NCI-H1436 treated with DMSO at 0.1 percent for 48 hours (cell line): ENCODE data around the gene MTSS2.

Experiments
- DNase-seq: peaks from one replicate; lab custom pipeline; 2025; lab: John Stamatoyannopoulos, UW

The MTSS2 gene

GRCh38 chr16:70713824-70714223 lies 28.0 kb upstream of the MTSS2 start:
- DNase-seq: no peak

GRCh38 chr16:70713342-70713741 lies 27.5 kb upstream of the MTSS2 start:
- no peak for DNase-seq

DNA sequence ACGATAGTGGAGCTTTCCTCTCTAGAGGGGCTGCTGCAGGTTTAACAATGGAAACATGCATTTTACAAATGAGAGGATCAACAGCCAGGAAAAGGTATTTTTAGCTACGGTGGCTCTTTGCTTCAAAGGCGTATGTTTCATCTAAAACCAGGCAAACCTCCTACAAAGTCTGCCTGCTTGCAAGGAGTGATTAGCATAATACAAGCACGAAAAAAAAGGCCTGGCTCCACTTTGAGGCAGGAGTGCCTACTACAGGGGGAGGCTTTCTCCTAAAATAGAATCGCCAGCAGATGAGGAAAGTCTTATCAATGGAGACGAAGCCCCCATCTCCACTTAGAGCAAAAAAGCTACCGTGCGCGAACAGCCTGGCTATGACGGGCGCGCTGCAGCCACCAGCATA lies 27.1 kb upstream of the MTSS2 start:
- no peak for DNase-seq

GRCh38 chr16:70712359-70712758 lies 26.5 kb upstream of the MTSS2 start:
- DNase-seq: no peak

DNA sequence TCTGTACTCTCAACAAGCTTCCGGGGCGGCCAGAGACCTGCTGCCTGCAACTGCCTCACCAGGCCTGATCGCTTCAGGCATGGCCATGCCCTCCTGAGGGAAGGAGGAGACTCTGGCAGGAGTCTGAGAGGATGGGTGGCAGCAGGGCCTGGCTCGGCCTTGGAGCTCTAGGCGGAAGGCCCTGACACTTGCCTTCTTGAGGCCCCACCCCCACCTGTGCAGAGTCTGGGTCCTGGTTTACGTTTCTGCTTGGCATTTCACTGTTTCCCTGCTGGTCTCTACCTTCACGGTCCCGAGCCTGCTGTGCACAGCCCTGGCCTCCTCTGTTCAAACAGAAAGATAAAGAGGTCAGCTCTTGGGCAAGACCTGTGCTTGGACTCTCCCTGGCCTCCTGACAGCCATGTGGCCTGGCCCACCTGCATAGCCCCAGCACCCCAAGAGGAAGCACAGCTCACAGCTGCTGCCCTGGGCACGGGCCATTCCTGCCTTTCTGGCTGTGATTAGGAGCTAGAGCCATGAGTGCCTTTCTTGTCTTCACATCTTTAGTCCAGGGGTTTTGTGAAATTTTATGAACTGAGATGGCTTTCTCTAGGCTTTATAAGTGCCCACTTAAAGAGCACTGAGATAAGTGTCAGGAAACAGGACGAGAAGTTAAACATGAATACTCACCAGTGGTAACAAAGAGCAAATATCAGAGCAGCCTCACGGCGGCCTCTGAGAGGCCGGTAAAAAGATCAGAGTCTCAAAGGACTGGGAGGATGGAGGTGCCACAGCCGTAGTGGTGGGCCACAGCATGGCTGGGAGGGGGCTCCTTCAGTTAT lies 25.6 kb upstream of the MTSS2 start:
- no peak for DNase-seq

DNA sequence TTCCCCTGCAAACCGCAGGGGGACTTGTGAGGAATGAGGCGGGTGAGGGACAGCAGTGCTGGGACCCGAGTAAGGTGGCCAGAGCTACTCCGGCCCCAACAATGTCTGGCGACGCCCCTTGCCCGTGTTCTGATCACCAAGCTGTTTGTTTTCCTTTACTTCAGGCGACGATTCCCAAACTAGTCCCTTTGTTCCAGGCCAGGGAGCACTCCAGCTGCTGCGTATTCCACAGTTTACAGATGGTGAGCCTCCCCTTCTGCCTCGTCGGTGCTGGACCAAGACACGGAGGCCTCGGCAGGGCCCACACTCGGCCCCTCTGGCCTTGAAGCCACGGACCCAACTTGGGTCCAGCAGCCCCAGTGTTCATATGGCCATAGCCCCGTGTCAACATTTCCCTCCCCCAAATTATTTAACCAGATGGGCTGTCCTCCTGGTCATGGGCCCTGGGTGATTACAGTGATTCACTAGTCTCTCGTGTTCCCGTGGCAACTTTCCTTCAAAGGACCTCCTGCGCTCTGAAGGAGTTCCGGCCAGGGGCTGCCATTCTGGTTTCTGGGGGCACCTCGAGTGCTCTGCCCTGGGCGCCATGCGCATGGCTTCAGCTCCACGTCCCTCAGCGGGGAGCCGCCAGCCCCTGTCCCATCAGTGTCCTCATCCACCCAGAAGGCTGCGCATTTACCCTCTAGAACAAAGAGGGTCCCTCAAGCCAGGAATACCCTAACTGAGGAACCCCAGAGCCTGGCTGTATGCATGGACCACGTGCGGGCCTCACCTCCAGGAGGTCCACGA lies 24.8 kb upstream of the MTSS2 start:
- no peak for DNase-seq

GRCh38 chr16:70709942-70710341 lies 24.1 kb upstream of the MTSS2 start:
- no peak for DNase-seq

DNA sequence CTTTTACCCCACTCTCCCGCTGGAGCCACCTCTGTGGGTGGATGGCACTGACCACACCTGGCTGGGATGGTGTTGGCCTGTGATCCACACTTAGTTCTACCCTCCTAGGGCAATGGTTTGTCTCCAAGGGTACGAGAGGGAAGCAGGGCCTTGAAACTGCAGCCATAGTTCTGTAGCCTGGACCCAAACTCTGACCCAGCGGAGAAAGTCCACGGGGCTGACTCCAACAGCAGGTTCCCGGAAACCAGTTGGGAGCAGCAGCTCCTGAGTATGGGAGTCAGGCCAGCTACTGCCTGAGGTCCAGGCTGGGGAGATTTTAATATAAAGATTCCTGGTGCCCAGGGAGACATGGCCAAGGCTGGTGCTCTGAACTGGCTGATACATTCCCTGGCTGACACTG lies 23.6 kb upstream of the MTSS2 start:
- no peak for DNase-seq

GRCh38 chr16:70708366-70709246 lies 22.8 kb upstream of the MTSS2 start:
- DNase-seq: no peak

DNA sequence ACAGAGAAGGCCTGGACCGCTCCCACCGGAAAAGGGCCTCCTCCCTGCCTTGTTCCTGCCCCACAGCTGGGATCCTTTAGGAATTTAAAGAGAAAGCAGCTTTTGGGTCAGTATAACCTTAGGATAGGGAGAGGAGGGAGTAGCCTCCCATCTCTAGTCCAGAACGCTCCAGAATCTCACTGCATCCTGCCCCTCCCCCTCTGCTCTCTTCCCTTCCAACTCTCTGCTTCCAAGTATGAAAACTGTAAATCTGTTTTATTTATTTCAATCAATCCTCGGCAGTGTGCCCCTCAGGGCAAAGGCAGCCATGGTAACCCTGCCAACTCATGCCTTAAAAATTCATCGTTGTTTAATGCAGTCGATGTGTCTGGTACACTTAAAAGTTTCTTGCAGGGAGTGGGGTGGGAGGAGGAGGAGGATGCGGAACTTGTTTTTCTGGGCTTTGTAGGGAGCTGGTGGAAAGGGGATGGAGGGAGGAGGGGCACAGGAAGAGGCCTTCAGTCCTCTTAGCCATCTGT lies 21.2 kb upstream of the MTSS2 start:
- DNase-seq: no peak

- DNase-seq: no peak
Observed at GRCh38 chr16:70705056-70705455, 19.2 kb upstream of the MTSS2 start.

DNA sequence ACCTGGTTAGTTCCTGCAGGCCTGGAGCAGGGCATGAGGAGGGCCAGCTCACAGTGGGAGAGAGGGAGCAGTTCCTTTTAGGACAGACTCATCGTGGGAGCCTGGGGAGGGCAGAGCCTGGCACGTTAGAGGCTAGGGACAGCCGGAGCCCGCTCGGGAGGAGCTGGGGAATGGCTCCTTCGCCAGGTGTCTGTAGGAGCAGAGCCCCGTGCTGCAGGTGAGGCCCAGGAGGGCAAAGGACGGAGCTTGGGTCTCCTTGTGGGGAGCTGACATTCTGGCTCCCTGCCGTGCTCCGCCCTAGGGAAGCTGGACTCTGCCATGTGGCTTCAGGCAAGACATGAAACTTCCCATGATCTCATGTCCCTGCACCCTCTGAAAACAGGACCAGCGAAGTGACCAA lies 18.7 kb upstream of the MTSS2 start:
- no peak for DNase-seq

DNA sequence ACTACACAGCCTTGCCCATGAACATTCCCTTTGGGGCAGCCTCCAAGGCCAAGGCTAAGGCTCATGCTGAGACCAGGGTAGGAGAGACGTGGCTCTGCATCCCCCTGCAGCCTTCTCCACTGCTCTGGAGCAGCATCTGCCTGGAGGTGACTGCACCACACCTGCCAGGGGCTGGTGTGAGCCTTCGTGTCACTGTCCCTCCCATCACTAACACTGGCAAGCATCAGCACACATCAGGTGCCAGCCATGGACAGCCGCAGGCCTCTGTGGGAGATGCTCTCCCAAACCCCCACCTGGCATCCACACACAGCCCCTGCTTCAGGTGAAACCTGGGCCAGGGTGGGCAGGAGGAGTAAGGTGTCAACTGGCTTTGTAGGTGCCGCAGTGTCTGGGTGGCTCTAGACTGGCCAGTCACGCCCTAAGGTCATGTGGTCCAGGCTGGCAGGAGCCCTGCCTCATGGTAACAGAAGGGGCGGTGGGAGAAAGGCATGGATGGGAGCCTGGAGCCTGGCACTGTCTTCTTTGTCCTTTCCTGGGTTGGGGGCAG lies 18.1 kb upstream of the MTSS2 start:
- DNase-seq: no peak

- DNase-seq: no peak
Observed at GRCh38 chr16:70703041-70703834, 17.4 kb upstream of the MTSS2 start.

- no peak for DNase-seq
Observed at GRCh38 chr16:70702624-70703023, 16.8 kb upstream of the MTSS2 start.

DNA sequence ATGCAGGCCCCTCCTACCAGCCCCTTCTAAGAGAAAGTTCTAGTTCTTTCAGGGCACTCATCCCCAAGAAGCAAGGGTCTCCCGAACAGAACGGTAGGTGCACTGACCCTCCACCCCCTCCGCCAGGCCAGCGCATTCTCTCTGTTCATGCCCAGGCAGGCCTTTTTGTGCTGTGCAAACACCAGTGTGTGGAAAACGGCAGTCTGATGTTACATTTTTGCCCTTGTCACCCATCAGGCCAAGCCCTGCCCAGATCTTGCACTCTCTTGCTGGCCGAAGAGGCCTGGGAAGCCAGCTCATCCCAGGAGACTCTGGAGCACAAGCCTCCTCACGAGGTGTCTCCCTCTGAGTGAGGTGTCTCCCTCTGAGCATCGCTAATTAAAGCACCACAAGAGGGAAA lies 16.1 kb upstream of the MTSS2 start:
- no peak for DNase-seq

GRCh38 chr16:70701596-70701995 lies 15.7 kb upstream of the MTSS2 start:
- no peak for DNase-seq

- DNase-seq: no peak
Observed at GRCh38 chr16:70701036-70701435, 15.2 kb upstream of the MTSS2 start.

GRCh38 chr16:70700101-70701020 lies 14.5 kb upstream of the MTSS2 start:
- no peak for DNase-seq

DNA sequence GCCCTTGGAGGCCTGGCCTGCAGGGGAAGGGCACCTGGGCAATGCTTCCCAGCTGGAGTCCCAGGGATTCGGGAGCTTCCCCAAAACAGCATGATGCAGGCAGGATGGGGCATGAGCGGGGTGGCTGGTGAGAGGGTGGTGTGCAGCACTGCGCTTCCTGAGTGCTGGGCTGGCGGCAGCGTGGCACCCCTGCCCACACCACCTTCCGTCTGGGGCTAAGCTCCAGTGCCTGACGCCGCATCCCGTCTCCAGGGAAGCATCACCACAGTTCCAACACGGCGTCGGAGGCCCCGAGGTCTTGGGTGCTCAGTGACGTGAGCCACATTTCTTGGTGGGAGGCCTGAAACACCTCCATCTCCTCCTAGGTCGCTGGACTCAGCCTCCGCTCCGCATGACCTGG lies 13.8 kb upstream of the MTSS2 start:
- no peak for DNase-seq
